IMR-90 (cell line): Measurements from ENCODE around the gene TBX10. TPM values are rescaled to one million over a fixed set of nuclear protein-coding genes. Genes with fewer than 3 reads are reported as not detected.

ENCODE experiments used
- ATAC-seq: fragments of 200-7000 bp; cut with Tn5 transposase; 2 replicates; pipeline ENCODE4 v1.9.1; 2020; ENCODE audit warnings: low read depth, mild to moderate bottlenecking, moderate library complexity
- BruUV-seq: library from RNA; stranded (reverse); fragments of 400-500 nt; replicated peaks from 2 replicates; lab custom pipeline; 2021; lab: Mats Ljungman, UMichigan
- CTCF ChIA-PET: fragments of 300-600 bp; formaldehyde crosslinking; extraction: SDS; loops from one replicate; lab custom pipeline; 2021; ENCODE audit warnings: antibody characterized with exemption; lab: Yijun Ruan, JAX
- POLR2A ChIA-PET: fragments of 300-600 bp; sonication (Branson Sonifier 250); formaldehyde crosslinking; loops from one replicate; lab custom pipeline; 2022; ENCODE audit warnings: antibody characterized with exemption; ENCODE audit not compliant: unreplicated experiment; lab: Charles Lee
- DNase-seq: peaks from one replicate; pipeline ENCODE4 v3.0.0; 2013
- H2AFZ ChIP-seq: replicated peaks from 2 replicates; pipeline ENCODE3; 2013; ENCODE audit warnings: low read length, mild to moderate bottlenecking; ENCODE audit not compliant: poor library complexity
- H2AK5ac ChIP-seq: 2 replicates; pipeline ENCODE4 v1.6.1; 2013; ENCODE audit warnings: low read depth, low read length, inconsistent platforms
- H2AK9ac ChIP-seq: replicated peaks from 2 replicates; pipeline ENCODE3; 2013; ENCODE audit warnings: mild to moderate bottlenecking, low read depth, low read length, moderate library complexity; ENCODE audit not compliant: poor library complexity
- H2BK120ac ChIP-seq: 2 replicates; pipeline ENCODE4 v1.6.1; 2013; ENCODE audit warnings: low read depth, low read length, inconsistent platforms
- H2BK15ac ChIP-seq: 3 replicates; pipeline ENCODE4 v1.6.1; 2013; ENCODE audit warnings: low read depth, low read length, inconsistent platforms
- H2BK20ac ChIP-seq: 2 replicates; pipeline ENCODE4 v1.6.1; 2013; ENCODE audit warnings: low read depth, mild to moderate bottlenecking, inconsistent platforms, low read length, moderate library complexity
- H2BK5ac ChIP-seq: 2 replicates; pipeline ENCODE4 v1.6.1; 2013; ENCODE audit warnings: mild to moderate bottlenecking, low read depth, low read length, inconsistent platforms; ENCODE audit not compliant: poor library complexity, severe bottlenecking
- H3K14ac ChIP-seq: replicated peaks from 2 replicates; pipeline ENCODE4 v1.6.1; 2013; ENCODE audit warnings: low read depth, low read length, inconsistent platforms
- H3K18ac ChIP-seq: 2 replicates; pipeline ENCODE4 v1.6.1; 2013; ENCODE audit warnings: low read depth, low read length, control low read depth
- H3K23ac ChIP-seq: 2 replicates; pipeline ENCODE4 v1.6.1; 2013; ENCODE audit warnings: low read depth, low read length, inconsistent platforms
- H3K27ac ChIP-seq: 2 replicates; pipeline ENCODE4 v1.5.1; 2013; ENCODE audit warnings: mild to moderate bottlenecking, control low read depth, low read length; ENCODE audit not compliant: insufficient read depth
- H3K27me3 ChIP-seq: 2 replicates; pipeline ENCODE4 v1.6.1; 2013; ENCODE audit warnings: low read length; ENCODE audit not compliant: control insufficient read depth, insufficient read depth
- H3K36me3 ChIP-seq: 2 replicates; pipeline ENCODE4 v1.6.1; 2013; ENCODE audit warnings: low read length, mixed read lengths; ENCODE audit not compliant: control insufficient read depth, insufficient read depth
- H3K4ac ChIP-seq: 2 replicates; pipeline ENCODE4 v1.6.1; 2013; ENCODE audit warnings: low read depth, low read length, inconsistent platforms
- H3K4me1 ChIP-seq: 2 replicates; pipeline ENCODE4 v1.6.1; 2013; ENCODE audit warnings: low read length, mixed read lengths; ENCODE audit not compliant: control insufficient read depth, insufficient read depth
- H3K4me2 ChIP-seq: 2 replicates; pipeline ENCODE4 v1.6.1; 2013; ENCODE audit warnings: low read depth, mild to moderate bottlenecking, control low read depth, low read length, moderate library complexity
- H3K4me3 ChIP-seq: 2 replicates; pipeline ENCODE4 v1.5.1; 2013; ENCODE audit warnings: low read depth, mild to moderate bottlenecking, control low read depth, low read length, moderate library complexity; ENCODE audit not compliant: insufficient read depth
- H3K56ac ChIP-seq: 2 replicates; pipeline ENCODE4 v1.6.1; 2013; ENCODE audit warnings: low read length, inconsistent platforms; ENCODE audit not compliant: insufficient read depth; ENCODE audit errors: extremely low read depth
- H3K79me1 ChIP-seq, 2 experiments: 2 replicates each; pipeline ENCODE4 v1.6.1; 2013; ENCODE audit warnings: low read length in 2 of 2, inconsistent platforms in 1 of 2, low read depth in 1 of 2
- H3K9ac ChIP-seq: 2 replicates; pipeline ENCODE4 v1.6.1; 2013; ENCODE audit warnings: low read depth, low read length, control low read depth
- H3K9me1 ChIP-seq: 2 replicates; pipeline ENCODE4 v1.6.1; 2013; ENCODE audit warnings: low read length, inconsistent platforms; ENCODE audit not compliant: insufficient read depth
- H3K9me3 ChIP-seq: 2 replicates; pipeline ENCODE4 v1.6.1; 2013; ENCODE audit warnings: low read length; ENCODE audit not compliant: control insufficient read depth, insufficient read depth
- H4K20me1 ChIP-seq: 2 replicates; pipeline ENCODE4 v1.6.1; 2013; ENCODE audit warnings: low read length, inconsistent platforms; ENCODE audit not compliant: insufficient read depth
- H4K5ac ChIP-seq: 2 replicates; pipeline ENCODE4 v1.6.1; 2013; ENCODE audit warnings: mild to moderate bottlenecking, low read depth, low read length, control low read depth
- H4K8ac ChIP-seq, 2 experiments: 2 replicates each; pipeline ENCODE4 v1.6.1; 2013; ENCODE audit warnings: low read depth in 2 of 2, low read length in 2 of 2, control low read depth in 1 of 2, inconsistent platforms in 1 of 2
- H4K91ac ChIP-seq: 2 replicates; pipeline ENCODE4 v1.6.1; 2013; ENCODE audit warnings: low read depth, low read length, inconsistent platforms; ENCODE audit not compliant: insufficient read depth
- ELK1 ChIP-seq: fragments of 150-350 bp; IDR thresholded peaks from 2 replicates; pipeline ENCODE4 v1.6.1; 2016; ENCODE audit warnings: low read depth, mild to moderate bottlenecking, low read length, moderate library complexity, borderline replicate concordance
- FOS ChIP-seq: fragments of 150-350 bp; IDR thresholded peaks from 2 replicates; pipeline ENCODE4 v1.6.1; 2016; ENCODE audit warnings: low read depth, low read length
- NFE2L2 ChIP-seq: fragments of 150-350 bp; IDR thresholded peaks from 2 replicates; pipeline ENCODE4 v1.6.1; 2016; ENCODE audit warnings: low read depth, mild to moderate bottlenecking, low read length
- RAD21 ChIP-seq: IDR thresholded peaks from 2 replicates; pipeline ENCODE4 v1.6.1; 2012; ENCODE audit warnings: low read length, improper control_type of control experiment
- WGBS, 2 experiments: methylation state at CpG; one replicate each; pipeline versions ENCODE4 v1.1.5 to v1.1.7; 2013; ENCODE audit warnings: missing lambda C conversion rate in 2 of 2; ENCODE audit not compliant: insufficient read length in 1 of 2; ENCODE audit errors: extremely low coverage in 2 of 2; 5-methylcytosine and 5-hydroxymethylcytosine counted together
- dilution Hi-C: fragments of 300-500 bp; cut with HindIII; formaldehyde crosslinking; loops from one replicate; pipeline ENCODE4 v1.14.3; 2018; ENCODE audit warnings: low sequenced_read_pairs; ENCODE audit not compliant: unreplicated experiment
- in situ Hi-C: fragments of 300-500 bp; cut with MboI; formaldehyde crosslinking; loops from 3 replicates; pipeline ENCODE4 v1.14.3; 2019; ENCODE audit warnings: low sequenced_read_pairs, inconsistent platforms, mixed read lengths
- intact Hi-C: fragments of 100-400 bp; cut with micrococcal nuclease; formaldehyde crosslinking; loops from 2 replicates; pipeline ENCODE4 v1.10.0; 2022
- polyA plus RNA-seq, 3 experiments: library from polyadenylated mRNA; depleted of rRNA; stranded (reverse); fragments of >200 nt; gene quantifications; 2 replicates each; pipeline ENCODE4 v1.2.3, GENCODE V29; 2012; ENCODE audit warnings: low replicate concordance in 1 of 3
- total RNA-seq: library from RNA; depleted of rRNA; stranded (reverse); fragments of >200 nt; gene quantifications from 2 replicates; pipeline ENCODE4 v1.2.3, GENCODE V29; 2012

TBX10 gene
- total and polyA plus RNA-seq, 2 of the 4 experiments (the other 2 are of a cell fraction) = not detected

DNA sequence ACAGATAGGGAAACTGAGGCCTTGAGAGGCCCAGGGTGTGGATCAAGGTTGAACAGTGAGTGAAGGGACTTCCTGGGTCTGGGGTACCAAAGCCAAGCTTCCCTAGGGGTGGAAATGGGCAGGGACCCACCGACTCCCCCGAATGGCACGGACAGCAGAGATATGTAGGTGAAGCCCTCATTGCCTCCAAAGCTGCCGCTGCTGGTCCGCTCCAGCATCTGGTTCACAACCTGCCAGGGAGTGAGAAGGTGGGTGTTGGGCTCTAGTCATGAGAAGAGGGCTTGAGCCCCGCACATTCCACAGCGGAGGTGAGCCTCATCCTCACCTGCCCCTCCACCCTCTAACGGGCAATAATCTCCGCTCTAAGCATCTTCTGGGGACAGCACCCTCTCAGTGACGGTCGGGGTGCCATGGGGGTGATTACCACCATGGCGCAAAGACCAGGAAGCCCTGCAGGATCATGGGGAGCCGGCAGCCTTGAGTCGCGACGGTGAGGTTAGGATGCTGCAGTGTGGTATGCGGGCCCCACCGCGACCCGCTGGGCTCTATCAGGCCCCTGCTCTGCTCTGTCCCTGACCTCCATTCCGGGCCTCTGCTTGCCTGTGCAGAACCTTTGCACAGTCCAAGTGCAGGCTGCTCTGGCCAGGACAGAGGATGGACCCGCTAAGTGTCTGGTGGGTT lies 24.1 kb upstream of the TBX10 start:
- Histone ChIP-seq H4K8ac (no peak overlapping the region), H2AK5ac (no peak overlapping the region), H3K4me2 (no peak overlapping the region), H3K56ac (no peak overlapping the region), H3K9ac (no peak overlapping the region), H4K20me1 (no peaks in the 10 kb centered on the region), H4K5ac (no peak overlapping the region), H3K36me3 (no peaks in the 10 kb centered on the region), H2BK5ac (no peak overlapping the region), H3K9me3 (no peaks in the 10 kb centered on the region), H3K27ac (no peak overlapping the region), H3K23ac (no peak overlapping the region), H2AFZ (no peak overlapping the region), H3K4ac (no peak overlapping the region), H3K4me3 (no peak overlapping the region), H3K79me1 (no peaks in the 10 kb centered on the region), H3K27me3 (peaks cover 14% of the 10 kb centered on the region), H3K4me1 (no peaks in the 10 kb centered on the region), H2BK15ac (no peak overlapping the region), H3K14ac (no peak overlapping the region), H2BK20ac (no peak overlapping the region), H3K9me1 (no peaks in the 10 kb centered on the region), H2BK120ac (no peak overlapping the region), H4K91ac (no peak overlapping the region), H3K18ac (no peak overlapping the region), H2AK9ac (no peak overlapping the region)
- ChIA-PET POLR2A (interaction anchor here (0.6 kb wide), 1 partner anchor 34 kb away, joined by 6 read pairs; the partner anchor contains the start of gene NUDT8), CTCF (no interaction called here)
- no TSS peak for BruUV-seq
- 90% methylated on average over 8 of the region's 22 CpGs; no CpG with 5 or more reads in 1 of the 2 experiments for WGBS, 2 experiments
- ATAC-seq = no peak
- no peak for DNase-seq
- in situ Hi-C loops (no loop called here), intact Hi-C loops (no loop called here), dilution Hi-C loops (no loop called here)
- TF ChIP-seq RAD21 (no peak), NFE2L2 (no peak), ELK1 (no peak), FOS (no peak)
